H1 (cell line): ENCODE data around the gene PMM2. TPM values are rescaled to one million over a fixed set of nuclear protein-coding genes. Genes with fewer than 3 reads are reported as not detected.

Experiments used
- CTCF ChIA-PET: fragments of 300-600 bp; sonication (Branson Sonifier 250); formaldehyde crosslinking; loops from one replicate; lab custom pipeline; 2021; ENCODE audit not compliant: partially characterized antibody; lab: Charles Lee
- POLR2A ChIA-PET: fragments of 300-600 bp; sonication (Branson Sonifier 250); formaldehyde crosslinking; loops from one replicate; lab custom pipeline; 2021; ENCODE audit warnings: inconsistent platforms; ENCODE audit not compliant: partially characterized antibody; lab: Charles Lee
- DNase-seq, 2 experiments: peaks; one replicate each; pipeline versions ENCODE4 v3.0.0 to v3.0.0-alpha.2; 2010 to 2022; ENCODE audit warnings: low spot score in 2 of 2, low read depth in 1 of 2, mixed read lengths in 1 of 2
- FAIRE-seq: peaks from 2 replicates; lab custom pipeline; 2011; peaks lifted over from hg19 to GRCh38; lab: Jason Lieb, UNC
- H2AFZ ChIP-seq: 2 replicates; pipeline ENCODE4 v1.8.1; 2012; ENCODE audit warnings: low read length, inconsistent platforms
- H2AK5ac ChIP-seq: 2 replicates; pipeline ENCODE4 v1.6.1; 2013; ENCODE audit warnings: low read depth, low read length
- H2BK120ac ChIP-seq: replicated peaks from 2 replicates; pipeline ENCODE3; 2013; ENCODE audit warnings: low read depth, low read length, inconsistent platforms
- H2BK12ac ChIP-seq: 2 replicates; pipeline ENCODE4 v1.6.1; 2013; ENCODE audit warnings: low read depth, low read length
- H2BK15ac ChIP-seq: 2 replicates; pipeline ENCODE4 v1.6.1; 2013; ENCODE audit warnings: low read length
- H2BK20ac ChIP-seq: 2 replicates; pipeline ENCODE4 v1.6.1; 2013; ENCODE audit warnings: low read length
- H2BK5ac ChIP-seq: 2 replicates; pipeline ENCODE4 v1.6.1; 2013; ENCODE audit warnings: low read depth, low read length
- H3K14ac ChIP-seq: 2 replicates; pipeline ENCODE4 v1.6.1; 2013; ENCODE audit warnings: inconsistent platforms; ENCODE audit not compliant: insufficient read length
- H3K18ac ChIP-seq: 2 replicates; pipeline ENCODE4 v1.6.1; 2013; ENCODE audit warnings: low read length; ENCODE audit errors: extremely low read depth
- H3K23ac ChIP-seq: 2 replicates; pipeline ENCODE4 v1.6.1; 2013; ENCODE audit warnings: inconsistent platforms; ENCODE audit not compliant: insufficient read length
- H3K23me2 ChIP-seq: 2 replicates; pipeline ENCODE4 v1.6.1; 2013; ENCODE audit warnings: low read depth, low read length
- H3K27ac ChIP-seq: 2 replicates; pipeline ENCODE4 v1.6.1; 2011; ENCODE audit warnings: low read depth, low read length, inconsistent platforms
- H3K27me3 ChIP-seq, 4 experiments: replicated peaks in 1 of 4; 1 replicate in 1 of 4; 2 replicates in 3 of 4; pipeline versions ENCODE4 v1.6.1 to v1.8.1; 2011 to 2013; ENCODE audit warnings: low read length in 3 of 4, mild to moderate bottlenecking in 3 of 4, inconsistent platforms in 2 of 4, mixed read lengths in 2 of 4, moderate library complexity in 1 of 4; ENCODE audit not compliant: control insufficient read depth in 3 of 4, insufficient read depth in 3 of 4; ENCODE audit errors: extremely low read depth in 1 of 4
- H3K36me3 ChIP-seq, 4 experiments: 2 replicates each; pipeline versions ENCODE4 v1.6.1 to v1.8.1; 2011 to 2013; ENCODE audit warnings: mild to moderate bottlenecking in 4 of 4, low read length in 3 of 4, moderate library complexity in 2 of 4, control low read depth in 1 of 4, inconsistent platforms in 1 of 4; ENCODE audit not compliant: insufficient read depth in 4 of 4, control insufficient read depth in 2 of 4
- H3K4ac ChIP-seq: replicated peaks from 2 replicates; pipeline ENCODE3; 2013; ENCODE audit warnings: low read length, low read depth, mixed read lengths, inconsistent platforms; ENCODE audit not compliant: insufficient read length
- H3K4me1 ChIP-seq, 4 experiments: replicated peaks in 1 of 4; 1 replicate in 1 of 4; 2 replicates in 3 of 4; pipeline versions ENCODE4 v1.6.1 to v1.8.1; 2011 to 2013; ENCODE audit warnings: low read length in 3 of 4, inconsistent platforms in 2 of 4, mixed read lengths in 1 of 4; ENCODE audit not compliant: insufficient read depth in 4 of 4, control insufficient read depth in 3 of 4
- H3K4me2 ChIP-seq, 2 experiments: 2 replicates each; pipeline versions ENCODE4 v1.6.1 to v1.8.1; 2011 to 2013; ENCODE audit warnings: low read depth in 2 of 2, low read length in 2 of 2, control low read depth in 1 of 2, inconsistent platforms in 1 of 2, mild to moderate bottlenecking in 1 of 2; ENCODE audit not compliant: insufficient read depth in 1 of 2
- H3K4me3 ChIP-seq, 4 experiments: fragments of 200-600, 300-600 bp in 1 of 4; sonication (generic), shearing (Covaris generic), sonication (Bioruptor Twin) in 1 of 4; 2 replicates each; pipeline versions ENCODE4 v1.5.1 to v1.8.1; 2011 to 2016; ENCODE audit warnings: low read length in 4 of 4, low read depth in 3 of 4, control low read depth in 2 of 4, inconsistent platforms in 2 of 4, mild to moderate bottlenecking in 2 of 4, mixed read lengths in 1 of 4, moderate library complexity in 1 of 4; ENCODE audit not compliant: insufficient read depth in 2 of 4; ENCODE audit errors: extremely low read depth in 1 of 4
- H3K56ac ChIP-seq: replicated peaks from 2 replicates; pipeline ENCODE3; 2013; ENCODE audit warnings: low read depth, mild to moderate bottlenecking, mixed read lengths, low read length, inconsistent platforms; ENCODE audit not compliant: insufficient read length
- H3K79me1 ChIP-seq: 2 replicates; pipeline ENCODE4 v1.6.1; 2013; ENCODE audit warnings: low read depth, low read length, control low read depth
- H3K79me2 ChIP-seq, 2 experiments: 2 replicates each; pipeline versions ENCODE4 v1.6.1 to v1.8.1; 2012 to 2013; ENCODE audit warnings: low read length in 2 of 2, mild to moderate bottlenecking in 2 of 2, inconsistent platforms in 1 of 2; ENCODE audit not compliant: insufficient read depth in 2 of 2, control insufficient read depth in 1 of 2
- H3K9ac ChIP-seq, 4 experiments: replicated peaks in 1 of 4; 1 replicate in 1 of 4; 2 replicates in 3 of 4; pipeline versions ENCODE4 v1.6.1 to v1.8.1; 2011 to 2013; ENCODE audit warnings: low read depth in 3 of 4, low read length in 3 of 4, control low read depth in 2 of 4, mild to moderate bottlenecking in 2 of 4, moderate library complexity in 2 of 4, inconsistent platforms in 1 of 4; ENCODE audit errors: extremely low read depth in 1 of 4
- H3K9me3 ChIP-seq, 2 experiments: 2 replicates each; pipeline versions ENCODE4 v1.6.1 to v1.8.1; 2012 to 2013; ENCODE audit warnings: mild to moderate bottlenecking in 2 of 2, moderate library complexity in 2 of 2, control low read depth in 1 of 2, inconsistent platforms in 1 of 2, low read depth in 1 of 2, low read length in 1 of 2, mixed read lengths in 1 of 2; ENCODE audit not compliant: insufficient read depth in 2 of 2
- H4K20me1 ChIP-seq, 2 experiments: replicated peaks in 1 of 2; 2 replicates each; pipeline versions ENCODE3 to v1.8.1; 2011 to 2013; ENCODE audit warnings: inconsistent platforms in 2 of 2, low read length in 2 of 2, mild to moderate bottlenecking in 1 of 2; ENCODE audit not compliant: insufficient read depth in 2 of 2, control insufficient read depth in 1 of 2
- H4K5ac ChIP-seq: 2 replicates; pipeline ENCODE4 v1.6.1; 2013; ENCODE audit warnings: low read length, low read depth, mixed read lengths, inconsistent platforms; ENCODE audit not compliant: insufficient read length
- H4K8ac ChIP-seq: 2 replicates; pipeline ENCODE4 v1.8.0; 2013; ENCODE audit warnings: mild to moderate bottlenecking, moderate library complexity, low read length, inconsistent platforms; ENCODE audit not compliant: insufficient read depth; ENCODE audit errors: extremely low read depth
- H4K91ac ChIP-seq: replicated peaks from 2 replicates; pipeline ENCODE3; 2013; ENCODE audit warnings: low read length, mixed read lengths, inconsistent platforms; ENCODE audit not compliant: insufficient read length
- JUN ChIP-seq: IDR thresholded peaks from 2 replicates; pipeline ENCODE4 v1.6.1; 2011; ENCODE audit warnings: low read depth, mild to moderate bottlenecking, improper control_type of control experiment, low read length
- POLR2A ChIP-seq, 2 experiments: IDR thresholded peaks; 1 replicate in 1 of 2; 2 replicates in 1 of 2; pipeline ENCODE4 v1.6.1; 2011; ENCODE audit warnings: low read depth in 2 of 2, low read length in 2 of 2, mild to moderate bottlenecking in 2 of 2; ENCODE audit errors: control extremely low read depth in 1 of 2
- POLR2AphosphoS5 ChIP-seq: IDR thresholded peaks from 2 replicates; pipeline ENCODE4 v1.6.1; 2011; ENCODE audit warnings: low read depth, low read length
- TBP ChIP-seq: IDR thresholded peaks from 2 replicates; pipeline ENCODE4 v1.6.1; 2011; ENCODE audit warnings: low read depth, low read length, improper control_type of control experiment
- WGBS, 2 experiments: shearing (Covaris generic) in 1 of 2; methylation state at CpG; one replicate each; pipeline versions ENCODE4 v1.1.6 to v1.1.7; 2013 to 2015; ENCODE audit warnings: low lambda C conversion rate in 2 of 2, mixed read lengths in 2 of 2, inconsistent platforms in 1 of 2, low coverage in 1 of 2, missing lambda C conversion rate in 1 of 2; ENCODE audit not compliant: insufficient replicate concordance in 2 of 2, insufficient coverage in 1 of 2, insufficient read length in 1 of 2; ENCODE audit errors: extremely low coverage in 1 of 2, missing lambda C conversion rate in 1 of 2; 5-methylcytosine and 5-hydroxymethylcytosine counted together
- polyA plus RNA-seq, 7 experiments: library from polyadenylated mRNA; depleted of rRNA in 3 of 7; stranded (reverse) in 5 of 7; unstranded in 2 of 7; fragments of >200 nt in 5 of 7; fragments of 200-250 nt in 2 of 7; gene quantifications; 1 replicate in 5 of 7; 2 replicates in 1 of 7; 4 replicates in 1 of 7; pipeline versions ENCODE4 v1.2.1 to v1.2.3, GENCODE V29; 2011 to 2013; ENCODE audit warnings: missing spikeins in 2 of 7, mixed read lengths in 2 of 7
- total RNA-seq: library from RNA; stranded (reverse); fragmentation: NEBNext Ultra II Directional; extraction: Animal tissue kit (Norgen Biotek cat#: 25700); gene quantifications from 2 replicates; pipeline ENCODE4 v1.2.1, GENCODE V29; 2021

PMM2 gene
- total and polyA plus RNA-seq, 2 of the 8 experiments (the other 6 are each of a cell fraction or from before 2014, with no cell fraction given) = 26.2 to 49.4 TPM

GRCh38 chr16:8850279-8850885 is 52.7 kb downstream of the PMM2 start:
- Histone ChIP-seq H4K5ac (no peak overlapping the region), H4K8ac (no peak overlapping the region), H2BK5ac (no peak overlapping the region), H3K18ac (no peak overlapping the region), H2AK5ac (no peak overlapping the region), H4K20me1 (peaks cover 16 to 24% of the 10 kb centered on the region in 2 experiments), H3K36me3 (peaks cover 14 to 75% (median 27%) of the 10 kb centered on the region in 4 experiments; a peak in 7 of 8 replicates), H3K9ac (no peak overlapping the region), H3K4ac (no peak overlapping the region), H2BK20ac (no peak overlapping the region), H3K9me3 (no peaks in the 10 kb centered on the region), H3K14ac (no peak overlapping the region), H3K4me2 (no peak overlapping the region), H3K79me2 (peaks cover 0 to 9% of the 10 kb centered on the region in 2 experiments; a peak in 2 of 4 replicates), H3K56ac (no peak overlapping the region), H3K23ac (no peak overlapping the region), H4K91ac (no peak overlapping the region), H2BK120ac (no peak overlapping the region), H3K27me3 (no peaks in the 10 kb centered on the region), H2BK12ac (no peak overlapping the region), H3K27ac (no peak overlapping the region), H3K79me1 (peaks cover 7% of the 10 kb centered on the region), H3K4me3 (no peak overlapping the region), H2BK15ac (no peak overlapping the region), H3K23me2 (no peaks in the 10 kb centered on the region), H3K4me1 (peaks cover 0 to 19% (median 9%) of the 10 kb centered on the region in 4 experiments; a peak in 6 of 7 replicates), H2AFZ (no peak overlapping the region)
- ChIA-PET CTCF (interaction anchor here (0.6 to 8.8 kb wide), 7 partner anchors 10 to 41 kb away, joined by 3 to 90 read pairs (median 4); partner anchors contain the start of gene CARHSP1), POLR2A (interaction anchor here (1.0 to 24.4 kb wide), 3 partner anchors 19 to 32 kb away, joined by 4 to 456 read pairs (median 25); partner anchors contain the start of genes CARHSP1 and LITAFD)
- peak; percentile 83 for TF ChIP-seq POLR2AphosphoS5
- peak; percentile 47 to 62; a peak in 1 of 3 replicates for TF ChIP-seq POLR2A (IDR thresholded peaks at IDR 0.05; ENCODE audit: control extremely low read depth in 1 of 2, low read depth in 2 of 2, low read length in 2 of 2)
- no peak for TF ChIP-seq TBP
- TF ChIP-seq JUN = no peak
- WGBS, 2 experiments = 93% methylated on average over 11 of the region's 11 CpGs; no CpG with 5 or more reads in 1 of the 2 experiments
- DNase-seq (no peak), FAIRE-seq (no peak)
